Measurements from ENCODE around the gene LDAF1.

LDAF1 gene

DNA sequence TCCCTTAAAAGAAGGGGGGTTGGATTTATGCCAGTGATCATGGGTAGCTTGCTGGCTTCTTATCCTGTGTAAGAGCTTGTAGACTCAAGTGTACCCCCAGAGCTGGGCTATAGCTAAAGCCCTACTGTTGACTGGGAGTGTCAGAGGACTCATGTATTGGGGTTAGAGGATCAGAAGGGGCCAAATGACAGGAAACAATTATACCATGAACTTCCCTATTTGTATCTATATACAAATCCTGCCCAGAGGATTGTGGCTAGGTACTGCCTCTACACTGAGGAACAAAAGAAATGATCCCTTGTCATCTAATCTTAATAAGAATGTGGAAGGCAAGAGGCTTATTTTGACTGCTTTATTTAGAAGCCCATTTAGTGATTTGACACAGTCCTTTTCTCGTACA, 38.6 kb downstream of the LDAF1 start:
- DNase-seq, result no peak

DNA sequence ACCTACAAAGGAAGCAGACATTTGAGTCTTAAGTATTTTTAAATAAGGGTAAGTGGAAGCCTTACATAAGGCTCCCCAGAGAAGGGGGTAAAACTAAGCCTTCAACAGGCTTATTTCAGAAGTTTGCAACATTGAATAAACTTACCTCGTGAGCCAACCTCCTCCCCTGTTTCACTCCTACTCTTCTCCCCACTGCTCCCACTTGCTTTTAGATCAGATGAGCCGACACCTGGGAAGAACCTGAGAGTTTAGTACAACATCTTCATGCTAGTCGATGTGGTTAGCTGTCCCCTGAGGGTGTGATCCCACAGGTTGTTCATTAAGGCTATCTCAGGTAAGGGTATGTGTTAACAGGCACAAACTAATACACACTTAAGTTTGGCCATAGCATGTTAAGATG, 39.1 kb downstream of the LDAF1 start:
- DNase-seq, result no peak

DNA sequence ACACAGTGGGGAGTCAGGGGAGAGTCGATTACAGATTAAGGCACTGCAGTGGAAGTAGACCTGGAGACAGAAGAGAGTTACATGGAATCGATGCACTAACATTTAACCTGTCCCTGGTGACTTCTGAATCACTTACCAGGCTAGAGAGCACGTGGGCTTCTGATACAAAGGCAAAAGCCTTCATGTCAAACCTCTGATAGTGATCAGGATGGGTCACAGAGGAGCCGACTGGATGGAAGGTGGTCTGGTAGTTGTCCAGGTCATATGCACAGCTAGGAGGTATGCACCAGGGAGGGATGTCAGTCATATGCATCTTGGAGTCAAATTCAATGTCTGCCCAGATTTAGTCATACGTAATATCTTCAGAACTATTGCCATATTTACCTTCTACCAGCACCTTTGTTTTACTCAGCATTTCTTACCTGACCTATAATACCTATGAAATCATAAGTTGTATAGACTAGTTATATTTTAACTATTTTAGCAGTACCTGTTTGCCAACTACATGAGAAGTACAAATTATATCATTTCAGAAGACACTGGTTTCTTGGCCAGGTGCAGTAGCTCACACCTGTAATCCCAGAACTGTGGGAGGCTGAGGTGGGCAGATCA, 41.2 kb downstream of the LDAF1 start:
- no peak for DNase-seq

DNA sequence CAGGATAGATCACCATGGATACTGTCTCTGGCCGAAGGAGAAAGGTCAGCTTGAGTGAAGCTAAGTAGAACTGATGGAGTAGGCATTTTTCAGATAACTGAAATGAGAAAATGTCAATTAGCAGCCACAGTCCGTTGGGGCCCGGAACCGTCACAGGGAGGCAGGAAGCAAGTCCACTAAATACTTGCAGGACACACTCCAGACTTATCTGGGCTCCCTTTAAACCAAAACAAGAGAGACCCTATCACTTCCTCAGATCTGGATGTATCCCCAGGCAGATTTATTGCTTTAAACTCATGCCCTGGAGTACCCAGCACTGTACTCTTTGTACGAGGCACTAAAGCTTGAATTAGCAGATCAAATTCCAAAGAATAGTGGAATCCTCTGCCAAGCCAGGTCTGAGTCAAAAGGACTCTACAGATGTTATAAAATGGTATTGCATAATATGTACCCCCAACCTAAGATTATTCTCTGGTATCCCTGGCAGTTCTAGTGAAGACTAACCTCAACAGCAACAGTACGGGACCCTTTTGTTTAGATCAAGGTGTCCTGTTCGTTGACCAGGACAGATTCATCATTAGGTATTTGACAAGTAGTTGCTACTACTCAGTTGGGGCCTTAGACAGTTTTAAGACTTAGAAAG, 44.8 kb downstream of the LDAF1 start:
- DNase-seq, result no peak

DNA sequence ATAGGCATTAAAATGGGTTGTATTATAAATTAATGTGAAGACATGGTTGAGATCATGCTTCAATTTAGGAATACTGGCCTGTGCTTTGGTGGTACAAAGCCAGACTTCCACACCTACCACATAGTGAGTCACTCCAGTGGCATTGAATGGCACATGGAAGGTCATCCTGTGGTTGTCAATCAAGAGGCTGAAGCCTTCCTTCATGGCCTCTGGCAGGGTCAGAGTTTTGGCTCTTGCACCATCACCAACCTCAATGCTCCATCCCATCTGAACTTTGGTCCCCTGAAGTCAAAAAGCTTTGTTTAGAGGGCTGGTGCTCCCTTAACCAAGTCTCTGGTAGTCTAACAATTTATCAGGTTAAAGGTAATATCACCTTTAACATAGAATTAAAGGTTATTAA, 46.8 kb downstream of the LDAF1 start:
- DNase-seq, result no peak

DNA sequence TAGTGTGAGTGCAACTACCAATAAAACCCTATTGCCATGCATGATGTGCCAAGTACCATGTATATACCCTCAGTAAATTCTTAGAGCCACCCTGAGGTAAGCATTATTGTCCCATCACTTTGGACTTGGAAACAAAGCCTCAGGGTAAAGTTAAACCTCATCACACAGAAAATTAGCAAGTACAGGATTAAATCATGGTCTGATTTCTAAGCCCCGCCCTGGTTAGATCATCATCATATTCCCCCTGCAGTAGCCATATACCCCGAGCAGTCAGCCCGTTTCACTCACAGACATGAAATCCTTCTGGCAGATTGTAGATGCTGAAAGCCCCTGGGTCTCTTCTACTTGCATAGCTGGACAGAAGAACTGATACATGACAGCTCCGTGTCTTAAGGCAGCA, 48.1 kb downstream of the LDAF1 start:
- DNase-seq, result no peak

DNA sequence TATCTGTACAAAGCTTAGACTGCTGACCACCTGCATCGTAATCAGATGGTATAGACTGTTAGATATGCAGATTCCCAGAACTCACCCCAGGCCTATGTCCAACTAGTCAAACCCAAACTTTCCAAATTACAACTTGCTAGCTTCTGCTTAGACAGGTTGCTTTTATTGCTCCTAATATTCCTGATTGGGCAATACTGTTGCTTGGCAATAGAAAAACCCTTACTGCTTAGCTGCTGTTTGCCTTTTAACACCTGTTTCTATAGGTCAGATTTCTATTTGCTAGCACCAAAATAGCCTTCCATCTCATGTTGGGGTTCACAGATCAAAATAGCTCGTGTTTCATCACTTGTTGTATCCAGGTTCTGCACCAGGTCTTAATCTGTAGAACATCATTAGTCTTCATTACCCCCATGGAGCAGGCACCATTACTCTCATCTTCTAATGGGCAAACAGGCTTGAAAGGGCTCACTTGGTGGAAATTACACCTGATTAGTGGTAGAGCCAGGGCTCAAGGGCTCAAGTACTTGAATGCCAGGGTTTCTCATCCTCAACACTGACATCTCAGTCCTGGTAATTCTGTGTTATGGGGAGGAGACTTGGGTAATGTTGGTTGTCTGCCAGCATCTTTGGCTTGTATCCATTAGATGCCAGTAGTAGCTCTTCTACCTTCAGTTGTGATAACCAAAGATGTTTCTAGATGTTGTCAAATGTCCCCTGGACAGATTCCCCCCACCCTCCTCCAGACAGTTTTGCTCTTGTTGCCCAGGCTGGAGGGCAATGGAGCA, 50.2 kb downstream of the LDAF1 start:
- DNase-seq, result no peak

DNA sequence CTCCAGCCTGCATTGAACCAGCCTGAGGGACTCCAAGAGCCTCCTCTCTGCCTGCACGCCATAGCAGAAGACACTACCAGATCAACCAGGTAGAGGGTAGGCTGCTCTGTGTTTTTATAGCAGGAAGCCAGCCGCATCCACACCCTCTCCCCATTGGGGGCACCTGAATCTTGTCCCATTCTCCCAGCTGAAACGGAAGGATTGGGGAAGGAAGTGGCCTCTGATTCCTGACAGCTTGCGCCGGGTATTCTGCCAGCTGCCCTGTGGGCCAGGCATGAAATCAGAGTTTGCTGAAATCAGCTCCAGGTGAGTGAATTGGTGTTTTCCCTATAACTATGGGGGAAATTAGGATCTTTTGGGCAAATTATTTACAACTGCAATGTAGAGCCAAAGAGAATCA, 53.0 kb downstream of the LDAF1 start, which contains the start of gene ZP2:
Gene ZP2 (minus strand): TSS at position 89 of the 400 bp plus-strand sequence. CDS start 27 bp downstream, at position 62.
- DNase-seq, result no peak

DNA sequence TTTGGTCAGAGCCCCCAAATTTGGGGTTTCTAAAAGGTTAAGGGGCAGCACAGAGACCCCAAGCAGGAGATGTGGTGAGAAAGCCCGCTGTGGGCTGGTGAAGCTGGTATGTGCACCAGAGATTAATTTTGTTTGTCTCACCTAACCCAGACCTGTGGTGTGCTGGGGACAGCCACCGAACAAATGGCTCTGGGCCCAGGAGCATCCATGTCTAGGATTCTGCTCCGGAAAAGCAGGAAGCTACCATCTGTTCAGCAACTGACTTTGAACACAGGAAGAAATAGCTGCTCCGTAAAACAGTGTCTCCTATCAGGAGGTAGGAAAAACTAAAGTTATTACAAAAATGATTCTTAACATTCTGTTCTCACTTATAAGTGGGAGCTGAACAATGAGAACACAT, 55.6 kb downstream of the LDAF1 start:
- no peak for DNase-seq

DNA sequence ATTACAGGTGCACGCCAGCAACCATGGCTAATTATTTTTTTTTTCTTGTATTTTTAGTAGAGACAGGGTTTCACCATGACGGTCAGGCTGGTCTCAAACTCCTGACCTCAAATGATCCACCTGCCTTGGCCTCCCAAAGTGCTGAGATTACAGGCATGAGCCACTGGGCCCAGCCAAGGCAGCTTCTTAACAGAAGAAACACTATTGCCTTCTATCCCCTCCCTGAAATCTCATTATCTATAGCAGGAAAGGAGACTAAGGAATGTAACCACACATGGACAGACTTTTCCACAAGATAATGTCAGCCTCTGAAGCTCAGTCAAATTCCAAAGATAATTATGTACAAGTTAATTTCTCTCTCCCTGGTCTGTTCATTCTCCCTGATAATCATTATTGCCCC, 58.6 kb downstream of the LDAF1 start:
- DNase-seq, result no peak

DNA sequence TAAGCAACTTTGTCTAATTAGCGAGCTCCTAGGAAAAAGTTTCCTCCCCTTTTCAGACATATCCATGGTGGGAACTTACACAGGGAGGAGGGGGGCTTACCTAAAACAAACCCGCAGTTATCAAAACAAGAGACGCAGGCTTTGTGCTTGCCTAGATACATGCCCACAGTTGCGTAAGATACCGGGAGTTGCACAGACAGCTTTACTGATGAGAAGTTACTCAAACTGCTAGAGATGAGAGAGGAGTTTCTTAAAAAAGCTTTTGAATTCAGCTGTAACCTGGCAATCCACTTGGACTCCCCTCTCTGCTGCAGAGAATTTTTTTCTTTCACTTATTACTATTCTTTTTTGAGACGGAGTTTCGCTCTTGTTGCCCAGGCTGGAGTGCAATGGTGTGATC, 59.7 kb downstream of the LDAF1 start:
- DNase-seq, result no peak

DNA sequence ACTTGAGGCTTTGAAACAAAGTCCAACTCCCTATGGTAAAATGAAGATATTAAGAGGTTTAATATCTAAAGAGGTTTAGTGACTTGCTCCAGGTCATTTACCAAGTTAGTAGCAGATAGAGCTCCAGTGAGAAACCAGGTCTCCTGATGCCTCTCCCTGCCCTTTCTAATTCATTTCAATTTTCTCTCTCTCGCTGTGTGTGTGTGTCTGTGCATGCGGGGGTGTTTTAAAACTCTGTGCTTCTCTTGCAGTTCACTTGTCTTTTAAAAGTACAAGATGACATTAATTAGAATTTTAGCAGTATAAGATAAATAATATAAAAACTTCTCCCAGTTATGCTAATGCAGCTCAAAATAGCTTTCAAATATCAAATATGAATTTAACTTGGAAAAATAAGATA, 61.1 kb downstream of the LDAF1 start:
- no peak for DNase-seq

DNA sequence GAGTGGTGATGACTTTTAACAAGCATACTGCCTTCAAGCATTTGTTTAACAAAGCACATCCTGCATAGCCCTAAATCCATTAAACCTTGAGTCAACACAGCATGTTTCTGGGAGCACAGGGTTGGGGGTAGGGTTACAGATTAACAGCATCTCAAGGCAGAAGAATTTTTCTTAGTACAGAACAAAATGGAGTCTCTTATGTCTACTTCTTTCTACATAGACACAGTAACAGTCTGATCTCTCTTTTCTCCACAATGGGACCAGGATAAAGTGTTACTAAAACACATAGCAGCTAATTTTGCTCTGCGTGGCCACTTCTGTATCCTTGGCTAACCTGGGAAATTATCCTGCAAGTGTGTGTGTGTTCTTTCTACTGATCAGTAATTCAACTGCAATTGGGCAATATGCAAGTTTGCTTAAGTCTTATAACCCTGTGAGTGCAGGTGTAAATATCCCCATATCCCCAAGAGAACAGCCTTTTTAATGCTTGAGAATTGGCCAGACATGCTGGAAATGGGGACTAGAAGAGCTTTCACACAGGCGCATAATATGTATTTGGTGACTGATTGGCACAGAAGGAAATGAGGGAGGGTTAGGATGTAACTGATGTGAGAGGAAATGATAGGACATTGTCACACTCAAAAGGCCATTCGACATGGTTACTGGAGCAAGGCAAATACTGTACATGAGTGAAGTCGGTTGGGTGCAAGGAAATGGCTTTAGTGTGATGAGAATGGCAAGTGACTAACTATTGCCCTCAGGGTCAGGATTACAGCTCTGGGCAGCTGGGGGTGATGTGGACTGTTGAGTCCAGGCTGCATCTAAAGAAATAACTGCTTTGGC, 64.2 kb downstream of the LDAF1 start:
- DNase-seq, result no peak

DNA sequence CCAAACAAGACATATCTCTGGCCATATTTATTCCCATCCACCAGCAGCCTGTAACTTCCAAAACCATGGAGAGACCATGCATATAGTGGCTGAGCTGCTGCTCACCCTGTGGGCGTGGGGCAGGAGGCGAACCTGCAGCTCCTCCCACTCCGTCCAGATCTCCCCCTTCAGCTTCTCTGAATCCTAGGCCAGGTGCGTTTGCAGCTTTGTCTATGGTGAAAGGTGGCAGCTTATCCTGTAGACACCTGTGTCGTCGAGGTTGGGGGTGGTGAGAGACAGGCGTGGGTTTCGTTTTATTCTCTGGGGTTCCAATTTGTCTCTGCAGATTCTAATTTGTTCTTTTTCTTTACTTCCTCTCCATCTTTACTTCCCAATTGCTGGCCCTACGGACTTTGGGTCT, 65.3 kb downstream of the LDAF1 start:
- no peak for DNase-seq

DNA sequence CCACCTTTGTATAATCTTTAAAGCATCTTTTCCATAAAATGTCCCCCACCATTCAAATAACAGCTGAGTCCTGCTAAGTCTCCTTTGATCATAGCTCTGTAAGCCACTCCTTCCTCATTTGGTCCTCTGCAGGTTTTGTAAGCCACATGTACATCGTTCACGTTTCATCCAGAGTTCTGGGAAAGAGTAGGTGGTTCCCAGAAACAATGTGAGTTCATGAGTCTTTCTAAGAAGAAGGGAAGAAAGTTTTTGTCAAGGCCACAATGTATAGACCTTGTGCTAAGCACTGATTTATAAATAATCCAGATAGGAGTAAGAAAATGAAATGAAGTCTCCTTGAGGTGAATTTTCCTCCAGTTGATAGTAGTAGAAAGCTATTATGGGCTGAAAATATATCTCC, 66.3 kb downstream of the LDAF1 start:
- no peak for DNase-seq

DNA sequence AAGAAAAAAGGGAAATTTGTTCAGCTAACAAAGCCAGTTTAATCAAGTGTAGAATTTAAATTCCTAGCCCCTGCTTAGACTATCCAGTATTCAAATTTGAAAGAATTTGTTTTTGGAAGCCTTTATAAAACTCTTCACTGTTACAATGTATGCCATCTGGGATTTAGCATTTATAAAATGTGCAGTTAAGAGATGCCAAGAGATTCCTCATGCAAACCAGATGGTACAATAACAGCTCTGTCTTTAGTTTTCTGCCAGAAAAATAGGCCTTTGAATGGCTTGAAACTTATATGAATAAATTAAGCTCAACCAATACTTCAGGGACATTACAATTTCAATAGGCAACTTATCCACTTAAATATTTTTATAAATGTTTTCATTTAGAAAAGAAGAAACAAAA, 68.3 kb downstream of the LDAF1 start:
- no peak for DNase-seq

DNA sequence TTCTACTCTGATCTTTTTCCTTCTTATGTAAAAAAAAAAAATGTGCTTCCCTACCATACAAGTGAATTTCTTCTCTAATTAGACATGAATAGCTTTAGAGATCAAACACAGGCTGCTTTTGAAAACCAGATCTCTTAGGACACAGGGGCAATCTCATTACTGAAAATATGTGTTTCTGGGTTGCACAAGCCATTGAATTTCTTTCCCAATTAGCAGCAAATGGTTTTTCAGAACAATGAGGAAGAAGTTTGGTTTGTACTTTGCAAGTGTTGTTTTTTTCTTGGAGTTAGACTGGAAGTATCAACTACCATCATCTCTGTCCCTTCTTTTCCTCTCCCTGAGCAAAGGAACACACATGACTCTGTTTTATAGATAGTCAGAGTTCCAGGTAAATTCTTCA, 69.4 kb downstream of the LDAF1 start:
- DNase-seq, result no peak

DNA sequence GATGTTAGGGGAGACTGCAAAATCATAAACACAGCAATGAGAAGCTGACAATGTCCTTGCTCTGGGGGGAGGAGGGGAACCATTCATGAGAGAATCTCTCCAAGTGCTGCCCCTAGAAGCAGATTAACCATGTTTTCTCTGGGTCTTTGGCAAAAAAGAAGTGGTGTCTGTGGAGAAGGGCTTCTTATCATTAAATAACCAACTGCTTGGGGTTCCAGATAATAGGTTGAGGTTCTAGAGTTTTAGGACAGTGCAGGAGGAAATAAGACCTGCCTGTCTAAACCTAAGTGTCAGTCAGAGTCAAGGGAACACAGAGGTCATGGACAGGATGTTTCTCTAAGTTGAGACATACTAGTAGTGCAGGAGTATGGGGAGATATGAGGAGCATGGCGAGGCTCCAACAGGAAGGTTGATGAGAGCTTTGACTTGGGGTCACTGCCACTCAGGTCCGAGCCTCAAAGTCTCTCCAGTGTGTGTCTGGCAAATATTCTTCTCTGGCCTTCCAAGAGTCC, 69.9 kb downstream of the LDAF1 start:
- DNase-seq, result no peak

Data from NCI-H510A (cell line).